B cell (primary cell): ENCODE measurements around the gene BCHE. TPM values are rescaled to one million over a fixed set of nuclear protein-coding genes. Genes with fewer than 3 reads are reported as not detected.

Experiments
- ATAC-seq: fragments of 200-7000 bp; cut with Tn5 transposase; one replicate; pipeline ENCODE4 v1.10.0; 2021; ENCODE audit warnings: low read depth, mild to moderate bottlenecking, moderate number of reproducible peaks, moderate library complexity
- CTCF ChIA-PET: fragments of 350-600 bp; sonication (Branson Sonifier 250); formaldehyde crosslinking; loops from one replicate; lab custom pipeline; 2021; ENCODE audit warnings: antibody characterized with exemption, inconsistent platforms; lab: Charles Lee
- POLR2A ChIA-PET: fragments of 350-600 bp; sonication (Branson Sonifier 250); formaldehyde crosslinking; loops from one replicate; lab custom pipeline; 2021; ENCODE audit warnings: antibody characterized with exemption; lab: Charles Lee
- DNase-seq: peaks from one replicate; pipeline ENCODE4 v3.0.0; 2013
- H2AFZ ChIP-seq: 2 replicates; pipeline ENCODE4 v1.6.1; 2012; ENCODE audit warnings: mild to moderate bottlenecking, low read depth, low read length; ENCODE audit not compliant: insufficient read depth, poor library complexity, severe bottlenecking
- H3K27ac ChIP-seq, 2 donors: 1 replicate in 1 of 2; 2 replicates in 1 of 2; pipeline ENCODE4 v1.5.1; 2012 to 2013; ENCODE audit warnings: low read length in 2 of 2, mild to moderate bottlenecking in 2 of 2, moderate library complexity in 1 of 2
- H3K27me3 ChIP-seq, 4 experiments: fragments of 200-600 bp in 1 of 4; sonication (generic) in 1 of 4; replicated peaks in 1 of 4; 1 replicate in 2 of 4; 2 replicates in 2 of 4; pipeline versions ENCODE4 v1.6.1 to v1.7.0; 2013 to 2016; ENCODE audit warnings: low read length in 3 of 4, mild to moderate bottlenecking in 2 of 4, mixed read lengths in 1 of 4, moderate library complexity in 1 of 4; ENCODE audit not compliant: insufficient read depth in 4 of 4, control insufficient read depth in 3 of 4; ENCODE audit errors: control extremely low read depth in 1 of 4
- H3K36me3 ChIP-seq, 2 experiments: replicated peaks in 1 of 2; 1 replicate in 1 of 2; 2 replicates in 1 of 2; pipeline versions ENCODE4 v1.6.1 to v1.7.1; 2013; ENCODE audit warnings: low read length in 1 of 2; ENCODE audit not compliant: insufficient read depth in 2 of 2, control insufficient read depth in 1 of 2; ENCODE audit errors: control extremely low read depth in 1 of 2, extremely low read depth in 1 of 2
- H3K4me1 ChIP-seq, 2 donors: fragments of 200-600 bp in 1 of 2; sonication (generic) in 1 of 2; 1 replicate in 1 of 2; 2 replicates in 1 of 2; pipeline versions ENCODE4 v1.5.1 to v1.6.1; 2013 to 2017; ENCODE audit warnings: low read length in 2 of 2; ENCODE audit not compliant: control insufficient read depth in 2 of 2, insufficient read depth in 2 of 2
- H3K4me2 ChIP-seq: replicated peaks from 2 replicates; pipeline ENCODE3; 2012; ENCODE audit warnings: mild to moderate bottlenecking, low read depth, low read length; ENCODE audit not compliant: poor library complexity, severe bottlenecking
- H3K4me3 ChIP-seq, 5 experiments: fragments of 200-600 bp in 1 of 5; sonication (generic) in 1 of 5; 1 replicate in 3 of 5; 2 replicates in 2 of 5; pipeline versions ENCODE4 v1.5.1 to v1.7.0; 2011 to 2016; ENCODE audit warnings: low read length in 4 of 5, mild to moderate bottlenecking in 4 of 5, low read depth in 2 of 5, control low read depth in 1 of 5, moderate library complexity in 1 of 5; ENCODE audit not compliant: insufficient read depth in 1 of 5; ENCODE audit errors: control extremely low read depth in 1 of 5, extremely low read depth in 1 of 5
- H3K79me2 ChIP-seq: fragments of 200-600 bp; sonication (generic); one replicate; pipeline ENCODE4 v1.6.0; 2016; ENCODE audit warnings: low read length; ENCODE audit not compliant: control insufficient read depth, insufficient read depth
- H3K9ac ChIP-seq: fragments of 200-600 bp; sonication (generic); 2 replicates; pipeline ENCODE4 v1.6.1; 2017; ENCODE audit warnings: mild to moderate bottlenecking, low read length, moderate library complexity
- H3K9me3 ChIP-seq, 3 donors: one replicate each; pipeline versions ENCODE4 v1.6.1 to v1.7.1; 2013; ENCODE audit warnings: low read length in 2 of 3; ENCODE audit not compliant: control insufficient read depth in 2 of 3, insufficient read depth in 1 of 3; ENCODE audit errors: control extremely low read depth in 1 of 3
- H4K20me1 ChIP-seq: 2 replicates; pipeline ENCODE4 v1.6.0; 2012; ENCODE audit warnings: mild to moderate bottlenecking, low read length; ENCODE audit not compliant: insufficient read depth, control insufficient read depth, poor library complexity, severe bottlenecking
- H3K27ac Mint-ChIP-seq: one replicate; pipeline ENCODE4 v1.8.0; 2021; ENCODE audit warnings: mixed read lengths
- H3K27me3 Mint-ChIP-seq: one replicate; pipeline ENCODE4 v1.8.0; 2021; ENCODE audit warnings: mixed read lengths
- H3K4me1 Mint-ChIP-seq: one replicate; pipeline ENCODE4 v1.8.0; 2021; ENCODE audit warnings: mixed read lengths
- H3K4me3 Mint-ChIP-seq: one replicate; pipeline ENCODE4 v1.8.0; 2021; ENCODE audit warnings: mixed read lengths
- H3K9me3 Mint-ChIP-seq: one replicate; pipeline ENCODE4 v1.8.0; 2022; ENCODE audit warnings: mixed read lengths; ENCODE audit not compliant: insufficient read depth
- CTCF ChIP-seq: fragments of 200-600 bp; IDR thresholded peaks from one replicate; pipeline ENCODE4 v1.8.0; 2022; ENCODE audit warnings: antibody characterized with exemption, mild to moderate bottlenecking
- EZH2 ChIP-seq: IDR thresholded peaks from 2 replicates; pipeline ENCODE4 v1.6.1; 2012; ENCODE audit warnings: borderline replicate concordance, low read depth, mild to moderate bottlenecking, moderate library complexity, low read length; ENCODE audit not compliant: insufficient read depth, poor library complexity, severe bottlenecking
- WGBS: methylation state at CpG from one replicate; pipeline ENCODE4 v1.1.5; 2013; ENCODE audit warnings: missing lambda C conversion rate; ENCODE audit not compliant: insufficient coverage; 5-methylcytosine and 5-hydroxymethylcytosine counted together
- intact Hi-C: fragments of 100-400 bp; cut with micrococcal nuclease; formaldehyde crosslinking; loops from one replicate; pipeline ENCODE4 v1.10.0; 2022
- polyA plus RNA-seq: library from polyadenylated mRNA; depleted of rRNA; stranded (reverse); fragments of >200 nt; gene quantifications from 2 replicates; pipeline ENCODE4 v1.2.3, GENCODE V29; 2012
- total RNA-seq, 2 donors: library from RNA; stranded (reverse); fragments of 120-200 nt in 1 of 2; gene quantifications; 1 replicate in 1 of 2; 2 replicates in 1 of 2; pipeline versions ENCODE4 v1.2.3 to v1.2.4, GENCODE V29; 2013 to 2022

The BCHE gene
- total and polyA plus RNA-seq, 2 donors (not counting 1 experiment from before 2014, with no cell fraction given): not detected

- H3K27ac Mint-ChIP-seq: no peak overlapping the region
- ChIA-PET CTCF (no interaction called here), POLR2A (no interaction called here)
- Histone ChIP-seq H3K4me1 (no peaks in the 10 kb centered on the region), H2AFZ (no peak overlapping the region), H3K79me2 (no peaks in the 10 kb centered on the region), H3K27ac (no peak overlapping the region), H3K4me2 (no peak overlapping the region), H3K9me3 (no peaks in the 10 kb centered on the region), H3K36me3 (no peaks in the 10 kb centered on the region), H3K9ac (no peak overlapping the region), H4K20me1 (no peaks in the 10 kb centered on the region), H3K4me3 (no peak overlapping the region), H3K27me3 (no peaks in the 10 kb centered on the region)
- H3K9me3 Mint-ChIP-seq: no peaks in the 10 kb centered on the region
- H3K4me1 Mint-ChIP-seq: no peaks in the 10 kb centered on the region
- H3K27me3 Mint-ChIP-seq: no peaks in the 10 kb centered on the region
- WGBS: no CpG with 5 or more reads among the region's 1 CpG
- intact Hi-C loops: no loop called here
- no peak for ATAC-seq
- TF ChIP-seq EZH2: no peak
- no peak for TF ChIP-seq CTCF
- no peak for DNase-seq
- H3K4me3 Mint-ChIP-seq: no peak overlapping the region
These were observed 21.8 kb upstream of the BCHE start for GRCh38 chr3:165859061-165859460.

DNA sequence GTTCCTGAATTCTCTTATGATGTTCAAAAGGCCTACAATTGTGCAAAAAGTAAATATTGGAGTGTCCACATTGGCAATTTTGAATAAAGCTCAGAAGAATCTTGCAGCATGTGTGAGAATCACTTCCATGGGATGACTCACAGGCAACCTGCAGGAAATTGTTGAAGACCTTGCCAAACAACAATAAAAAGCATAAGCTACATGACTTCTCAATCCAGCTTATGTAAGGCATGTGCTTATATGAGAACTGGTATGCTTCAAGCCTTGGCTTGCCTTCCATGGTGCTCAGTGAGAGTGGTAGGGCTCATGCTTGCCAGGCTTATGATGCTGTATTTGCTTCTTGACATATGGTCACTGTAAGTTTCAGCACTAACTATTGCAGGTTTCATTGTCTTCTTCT, 18.4 kb upstream of the BCHE start:
- Histone ChIP-seq H3K27ac (no peak overlapping the region), H3K79me2 (no peaks in the 10 kb centered on the region), H3K9me3 (no peaks in the 10 kb centered on the region), H3K4me2 (no peak overlapping the region), H3K9ac (no peak overlapping the region), H4K20me1 (no peaks in the 10 kb centered on the region), H3K4me3 (no peak overlapping the region), H3K27me3 (no peaks in the 10 kb centered on the region), H2AFZ (no peak overlapping the region), H3K36me3 (no peaks in the 10 kb centered on the region), H3K4me1 (no peaks in the 10 kb centered on the region)
- H3K9me3 Mint-ChIP-seq: no peaks in the 10 kb centered on the region
- H3K27me3 Mint-ChIP-seq: no peaks in the 10 kb centered on the region
- no peak for ATAC-seq
- intact Hi-C loops: no loop called here
- no peak overlapping the region for H3K4me3 Mint-ChIP-seq
- no peak for DNase-seq
- TF ChIP-seq EZH2: no peak
- TF ChIP-seq CTCF: no peak
- POLR2A ChIA-PET: no interaction called here
- CTCF ChIA-PET: interaction anchor here (0.6 to 2.0 kb wide), 4 partner anchors 9 to 1885 kb away, joined by 3 to 6 read pairs (median 3); partner anchors contain the start of gene BCHE
- H3K27ac Mint-ChIP-seq: no peak overlapping the region
- H3K4me1 Mint-ChIP-seq: no peaks in the 10 kb centered on the region
